ENCODE data around the gene TSTD2.

- TF ChIP-seq CHD2 (IDR thresholded peaks at IDR 0.05; ENCODE audit: low read length, partially characterized antibody), result no peak
- TF ChIP-seq, protein P1, sequence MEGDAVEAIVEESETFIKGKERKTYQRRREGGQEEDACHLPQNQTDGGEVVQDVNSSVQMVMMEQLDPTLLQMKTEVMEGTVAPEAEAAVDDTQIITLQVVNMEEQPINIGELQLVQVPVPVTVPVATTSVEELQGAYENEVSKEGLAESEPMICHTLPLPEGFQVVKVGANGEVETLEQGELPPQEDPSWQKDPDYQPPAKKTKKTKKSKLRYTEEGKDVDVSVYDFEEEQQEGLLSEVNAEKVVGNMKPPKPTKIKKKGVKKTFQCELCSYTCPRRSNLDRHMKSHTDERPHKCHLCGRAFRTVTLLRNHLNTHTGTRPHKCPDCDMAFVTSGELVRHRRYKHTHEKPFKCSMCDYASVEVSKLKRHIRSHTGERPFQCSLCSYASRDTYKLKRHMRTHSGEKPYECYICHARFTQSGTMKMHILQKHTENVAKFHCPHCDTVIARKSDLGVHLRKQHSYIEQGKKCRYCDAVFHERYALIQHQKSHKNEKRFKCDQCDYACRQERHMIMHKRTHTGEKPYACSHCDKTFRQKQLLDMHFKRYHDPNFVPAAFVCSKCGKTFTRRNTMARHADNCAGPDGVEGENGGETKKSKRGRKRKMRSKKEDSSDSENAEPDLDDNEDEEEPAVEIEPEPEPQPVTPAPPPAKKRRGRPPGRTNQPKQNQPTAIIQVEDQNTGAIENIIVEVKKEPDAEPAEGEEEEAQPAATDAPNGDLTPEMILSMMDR (IDR thresholded peaks at IDR 0.05), result no peak
Observed at GRCh38 chr9:97559111-97559514, 74.1 kb downstream of the TSTD2 start.

All from SK-N-SH (cell line).